ENCODE measurements around the gene FMO5.

Gene FMO5

GRCh38 chr1:147151244-147151643, 73.9 kb downstream of the FMO5 start:
- DNase-seq (no peak), ATAC-seq (ENCODE audit: insufficient read depth, low read depth) (no peak)
- no peak overlapping the region for H3K4me2 ChIP-seq (ENCODE audit: insufficient read depth, low read length)
- no peaks in the 10 kb centered on the region for H4K20me1 ChIP-seq (ENCODE audit: insufficient read depth, low read length)
- no peak overlapping the region for H2AFZ ChIP-seq (ENCODE audit: low read depth, low read length)
- TF ChIP-seq CTCF (IDR thresholded peaks at IDR 0.05; ENCODE audit: borderline replicate concordance, extremely low read depth, low read length, poor library complexity, severe bottlenecking) (no peak), EZH2 (IDR thresholded peaks at IDR 0.05; ENCODE audit: borderline replicate concordance, low read depth, low read length, severe bottlenecking) (no peak)
- H3K27me3 ChIP-seq (ENCODE audit: insufficient read depth, low read length, poor library complexity): no peaks in the 10 kb centered on the region
- H3K79me2 ChIP-seq (ENCODE audit: insufficient read depth, low read length): no peaks in the 10 kb centered on the region
- H3K36me3 ChIP-seq (ENCODE audit: insufficient read depth, low read length): peaks cover 15% of the 10 kb centered on the region
- no peak overlapping the region for H3K27ac ChIP-seq (ENCODE audit: low read length)
- no peaks in the 10 kb centered on the region for H3K9me3 ChIP-seq (ENCODE audit: insufficient read depth, low read length, severe bottlenecking)
- no peak overlapping the region for H3K4me3 ChIP-seq (ENCODE audit: low read depth in 1 of 2, low read length in 2 of 2)
- H3K4me1 ChIP-seq (ENCODE audit: insufficient read depth, low read length): no peaks in the 10 kb centered on the region
- no peak overlapping the region for H3K9ac ChIP-seq (ENCODE audit: low read depth, low read length)

- H3K27ac ChIP-seq (ENCODE audit: low read length): no peak overlapping the region
- TF ChIP-seq EZH2 (IDR thresholded peaks at IDR 0.05; ENCODE audit: borderline replicate concordance, low read depth, low read length, severe bottlenecking) (no peak), CTCF (IDR thresholded peaks at IDR 0.05; ENCODE audit: borderline replicate concordance, extremely low read depth, low read length, poor library complexity, severe bottlenecking) (no peak)
- no peak overlapping the region for H2AFZ ChIP-seq (ENCODE audit: low read depth, low read length)
- no peak overlapping the region for H3K4me2 ChIP-seq (ENCODE audit: insufficient read depth, low read length)
- no peaks in the 10 kb centered on the region for H3K4me1 ChIP-seq (ENCODE audit: insufficient read depth, low read length)
- no peaks in the 10 kb centered on the region for H3K9me3 ChIP-seq (ENCODE audit: insufficient read depth, low read length, severe bottlenecking)
- H3K79me2 ChIP-seq (ENCODE audit: insufficient read depth, low read length): no peaks in the 10 kb centered on the region
- no peaks in the 10 kb centered on the region for H4K20me1 ChIP-seq (ENCODE audit: insufficient read depth, low read length)
- no peaks in the 10 kb centered on the region for H3K36me3 ChIP-seq (ENCODE audit: insufficient read depth, low read length)
- DNase-seq (no peak), ATAC-seq (ENCODE audit: insufficient read depth, low read depth) (no peak)
- no peaks in the 10 kb centered on the region for H3K27me3 ChIP-seq (ENCODE audit: insufficient read depth, low read length, poor library complexity)
- no peak overlapping the region for H3K4me3 ChIP-seq (ENCODE audit: low read depth in 1 of 2, low read length in 2 of 2)
- H3K9ac ChIP-seq (ENCODE audit: low read depth, low read length): no peak overlapping the region
These were observed 82.3 kb downstream of the FMO5 start for GRCh38 chr1:147142886-147143285.

Data from DND-41 (cell line).